GM12878 (cell line): ENCODE results near the gene ST7. TPM values are rescaled to one million over a fixed set of nuclear protein-coding genes. Genes with fewer than 3 reads are reported as not detected.

Source experiments
- ATF2 ChIP-seq: IDR thresholded peaks from 2 replicates; pipeline ENCODE4 v1.6.1; 2012; ENCODE audit warnings: low read length, inconsistent platforms
- EED ChIP-seq: sonication (generic); IDR thresholded peaks from 2 replicates; pipeline ENCODE4 v1.6.1; 2016; ENCODE audit warnings: antibody characterized with exemption, low read depth
- ETV6 ChIP-seq, 2 experiments: fragments of 450-650 bp in 1 of 2; IDR thresholded peaks in 1 of 2; conservative IDR thresholded peaks in 1 of 2; 2 replicates each; pipeline ENCODE4 v1.6.1; 2014; ENCODE audit warnings: antibody characterized with exemption in 1 of 2, borderline replicate concordance in 1 of 2, low read depth in 1 of 2, mild to moderate bottlenecking in 1 of 2, moderate library complexity in 1 of 2
- FOS ChIP-seq: IDR thresholded peaks from 3 replicates; pipeline ENCODE4 v1.6.1; 2011; ENCODE audit warnings: borderline replicate concordance; ENCODE audit not compliant: insufficient read length; ENCODE audit errors: extremely low read depth
- FOXM1 ChIP-seq: IDR thresholded peaks from 2 replicates; pipeline ENCODE4 v1.6.1; 2012; ENCODE audit warnings: low read depth, mild to moderate bottlenecking, inconsistent platforms, low read length, moderate library complexity
- MTA2 ChIP-seq: fragments of 450-650 bp; IDR thresholded peaks from 2 replicates; pipeline ENCODE4 v1.6.1; 2016; ENCODE audit warnings: low read depth, mild to moderate bottlenecking, moderate library complexity
- MYC ChIP-seq: IDR thresholded peaks from 2 replicates; pipeline ENCODE4 v1.6.1; 2011; ENCODE audit warnings: mild to moderate bottlenecking, low read length, moderate library complexity, inconsistent platforms; ENCODE audit not compliant: insufficient read depth, insufficient replicate concordance, insufficient read length, severe bottlenecking
- NKRF ChIP-seq: fragments of 450-650 bp; conservative IDR thresholded peaks from 2 replicates; pipeline ENCODE4 v1.6.1; 2017; ENCODE audit warnings: mild to moderate bottlenecking, moderate library complexity
- NRF1 ChIP-seq: conservative IDR thresholded peaks from 2 replicates; pipeline ENCODE4 v1.6.1; 2011; ENCODE audit warnings: mild to moderate bottlenecking, low read depth, low read length, improper control_type of control experiment
- POLR2AphosphoS2 ChIP-seq: IDR thresholded peaks from 2 replicates; pipeline ENCODE4 v1.6.1; 2011; ENCODE audit warnings: low read depth, mild to moderate bottlenecking, low read length, improper control_type of control experiment, moderate library complexity
- SREBF2 ChIP-seq: IDR thresholded peaks from 2 replicates; pipeline ENCODE4 v1.6.1; 2012; ENCODE audit warnings: mild to moderate bottlenecking, low read length
- SUPT20H ChIP-seq: IDR thresholded peaks from 2 replicates; pipeline ENCODE4 v1.6.1; 2011; ENCODE audit warnings: low read depth, mild to moderate bottlenecking, low read length, moderate library complexity, borderline replicate concordance; ENCODE audit not compliant: control insufficient read depth
- TAF1 ChIP-seq: IDR thresholded peaks from 2 replicates; pipeline ENCODE4 v1.6.1; 2011; ENCODE audit warnings: mild to moderate bottlenecking, low read depth, low read length, borderline replicate concordance
- WRNIP1 ChIP-seq: IDR thresholded peaks from 2 replicates; pipeline ENCODE4 v1.6.1; 2011; ENCODE audit warnings: low read depth, low read length, improper control_type of control experiment, borderline replicate concordance
- ZBTB11 ChIP-seq: fragments of 450-650 bp; formaldehyde crosslinking; IDR thresholded peaks from 2 replicates; pipeline ENCODE4 v1.5.0; 2022; ENCODE audit warnings: mild to moderate bottlenecking, missing genetic modification characterization
- polyA plus RNA-seq, 11 experiments: library from polyadenylated mRNA; depleted of rRNA in 4 of 11; unstranded in 6 of 11; stranded (reverse) in 5 of 11; fragments of >200 nt; fragmentation: Nextera tagmentation in 4 of 11; fragmentation: Illumina TruSeq in 1 of 11; extraction: Ambion mirVana in 4 of 11; extraction: Trizol in 1 of 11; gene quantifications; 1 replicate in 1 of 11; 2 replicates in 10 of 11; pipeline versions ENCODE4 v1.2.1 to v1.2.3, GENCODE V29; 2011 to 2016; ENCODE audit warnings: inconsistent platforms in 2 of 11, missing spikeins in 2 of 11, low read depth in 1 of 11
- total RNA-seq, 4 experiments: library from RNA; depleted of rRNA in 3 of 4; stranded (reverse); fragments of >200 nt in 3 of 4; fragmentation: Illumina TruSeq in 1 of 4; extraction: Trizol in 1 of 4; gene quantifications; 2 replicates each; pipeline versions ENCODE4 v1.2.1 to v1.2.3, GENCODE V29; 2013 to 2021

The ST7 gene
- total and polyA plus RNA-seq, 10 of the 15 experiments (the other 5 are each of a cell fraction or from before 2014, with no cell fraction given), result 27.7 to 76.4 (median 53.6) TPM

GRCh38 chr7:117014673-117015133, 61.4 kb downstream of the ST7 start (continued):
- TF ChIP-seq ATF2 (peak; percentile 42; the same call in 1 of the 2 replicates), NKRF (no peak), ZBTB11 (CRISPR knock-in tag) (no peak), MYC (no peak), ETV6 (conservative IDR thresholded peaks at IDR 0.05 in 1 of 2, IDR thresholded peaks at IDR 0.05 in 1 of 2; ENCODE audit: borderline replicate concordance in 1 of 2, low read depth in 1 of 2) (no peak), NRF1 (no peak), MTA2 (no peak), SREBF2 (no peak), EED (0 out of 2 replicates have a peak, but pooled peaks have one; percentile 52), FOS (no peak), POLR2AphosphoS2 (no peak), SUPT20H (no peak), FOXM1 (no peak), WRNIP1 (no peak), TAF1 (peak; percentile 54; the same call in 1 of the 2 replicates)
